Measurements from ENCODE around the gene ORM2. TPM values are rescaled to one million over a fixed set of nuclear protein-coding genes. Genes with fewer than 3 reads are reported as not detected.

The ORM2 gene
- polyA plus RNA-seq, 1 of the 3 experiments (the other 2 are of a cell fraction) = not detected

GRCh38 chr9:114319147-114319546 is 10.5 kb upstream of the ORM2 start:
- CTCF ChIA-PET = interaction anchor here (0.6 to 1.6 kb wide), 3 partner anchors 211 to 1139 kb away, joined by 3 to 6 read pairs (median 3); no protein-coding TSS in a partner anchor
- 86% methylated on average over 3 of the region's 3 CpGs for WGBS (ENCODE audit: low lambda C conversion rate)

More at GRCh38 chr9:114319147-114319546, 10.5 kb upstream of the ORM2 start:
- Histone ChIP-seq H3K27ac (ENCODE audit: low read depth in 2 of 2, low read length in 1 of 2) (no peak overlapping the region), H3F3A (replicated peaks; ENCODE audit: insufficient read depth) (peaks cover 7% of the 10 kb centered on the region), H3K4me2 (no peak overlapping the region), H3K9me3 (no peaks in the 10 kb centered on the region), H4K20me1 (ENCODE audit: insufficient read depth) (no peaks in the 10 kb centered on the region), H3K4me3 (ENCODE audit: low read depth in 2 of 2, low read length in 1 of 2) (no peak overlapping the region), H3K36me3 (replicated peaks in 1 of 2; ENCODE audit: control insufficient read depth in 1 of 2, insufficient read depth in 2 of 2, low read length in 1 of 2) (no peaks in the 10 kb centered on the region), H2AFZ (ENCODE audit: low read depth) (no peak overlapping the region), H3K27me3 (ENCODE audit: insufficient read depth) (no peaks in the 10 kb centered on the region), H3K79me2 (ENCODE audit: insufficient read depth) (no peaks in the 10 kb centered on the region), H3K9me2 (no peaks in the 10 kb centered on the region), H3K4me1 (ENCODE audit: control insufficient read depth in 1 of 2, insufficient read depth in 2 of 2, low read depth in 1 of 2, low read length in 1 of 2) (peaks cover 0 to 3% of the 10 kb centered on the region in 2 experiments; a peak in 2 of 4 replicates), H3K9ac (no peak overlapping the region)
- TF ChIP-seq NFIC (IDR thresholded peaks at IDR 0.05; ENCODE audit: borderline replicate concordance) (no peak), PBX3 (IDR thresholded peaks at IDR 0.05) (no peak), RAD21 (IDR thresholded peaks at IDR 0.05; ENCODE audit: low read length) (no peak), MAX (IDR thresholded peaks at IDR 0.05; ENCODE audit: low read depth) (no peak), FOSL2 (IDR thresholded peaks at IDR 0.05; ENCODE audit: borderline replicate concordance, low read depth) (no peak), RFX5 (IDR thresholded peaks at IDR 0.05; ENCODE audit: low read length) (no peak), REST (IDR thresholded peaks at IDR 0.05; ENCODE audit: low read depth, low read length) (no peak), POLR2AphosphoS5 (IDR thresholded peaks at IDR 0.05; ENCODE audit: low read depth, low read length) (no peak), GATA2 (CRISPR knock-in tag; IDR thresholded peaks at IDR 0.05) (no peak), EP300 (IDR thresholded peaks at IDR 0.05; ENCODE audit: borderline replicate concordance in 1 of 2, low read depth in 1 of 2, low read length in 1 of 2) (no peak), JUND (IDR thresholded peaks at IDR 0.05) (no peak), MEF2A (IDR thresholded peaks at IDR 0.05; ENCODE audit: borderline replicate concordance, low read depth) (no peak), FOXM1 (IDR thresholded peaks at IDR 0.05; ENCODE audit: low read depth) (no peak), GABPA (IDR thresholded peaks at IDR 0.05; ENCODE audit: low read depth) (no peak), RCOR1 (IDR thresholded peaks at IDR 0.05; ENCODE audit: low read length) (no peak), RXRA (IDR thresholded peaks at IDR 0.05; ENCODE audit: borderline replicate concordance, low read depth) (no peak), CTCF (IDR thresholded peaks at IDR 0.05) (no peak)
- POLR2A ChIA-PET = no interaction called here
- no peak for DNase-seq

Data from SK-N-SH (cell line).